Neuronal stem cell (in vitro differentiated cells): ENCODE measurements around the gene HPGD.

ENCODE experiments used
- DNase-seq: peaks from one replicate; pipeline ENCODE4 v3.0.0-alpha.2; 2013; ENCODE audit warnings: low spot score
- H2AFZ ChIP-seq: one replicate; pipeline ENCODE4 v1.6.1; 2013; ENCODE audit warnings: mild to moderate bottlenecking, low read length, inconsistent platforms
- H2AK5ac ChIP-seq: 2 replicates; pipeline ENCODE4 v1.6.1; 2013; ENCODE audit warnings: low read depth, mild to moderate bottlenecking, inconsistent platforms, low read length, moderate library complexity, mixed read lengths
- H2BK120ac ChIP-seq: 2 replicates; pipeline ENCODE4 v1.6.1; 2013; ENCODE audit warnings: low read depth, mild to moderate bottlenecking, inconsistent platforms, low read length, moderate library complexity, mixed read lengths
- H2BK12ac ChIP-seq: one replicate; pipeline ENCODE4 v1.6.1; 2013; ENCODE audit warnings: low read length, inconsistent platforms
- H2BK15ac ChIP-seq: 2 replicates; pipeline ENCODE4 v1.6.1; 2013; ENCODE audit warnings: mild to moderate bottlenecking, low read length, inconsistent platforms, mixed read lengths
- H2BK5ac ChIP-seq: one replicate; pipeline ENCODE4 v1.6.1; 2013; ENCODE audit warnings: inconsistent platforms, mild to moderate bottlenecking, low read length, moderate library complexity
- H3K14ac ChIP-seq: one replicate; pipeline ENCODE4 v1.6.1; 2013; ENCODE audit warnings: low read length, inconsistent platforms
- H3K18ac ChIP-seq: 2 replicates; pipeline ENCODE4 v1.6.1; 2013; ENCODE audit warnings: low read length, inconsistent platforms
- H3K23ac ChIP-seq: 2 replicates; pipeline ENCODE4 v1.6.1; 2013; ENCODE audit warnings: low read depth, mild to moderate bottlenecking, mixed read lengths, low read length, inconsistent platforms; ENCODE audit not compliant: poor library complexity
- H3K27ac ChIP-seq: replicated peaks from 3 replicates; pipeline ENCODE4 v1.5.1; 2013; ENCODE audit warnings: low read length, inconsistent platforms
- H3K27me3 ChIP-seq, 3 experiments: 2 replicates each; pipeline ENCODE4 v1.6.1; 2013; ENCODE audit warnings: low read length in 3 of 3, mild to moderate bottlenecking in 2 of 3, inconsistent platforms in 1 of 3, low read depth in 1 of 3, mixed read lengths in 1 of 3, moderate library complexity in 1 of 3; ENCODE audit not compliant: control insufficient read depth in 3 of 3, insufficient read depth in 3 of 3
- H3K36me3 ChIP-seq, 2 donors: replicated peaks in 1 of 2; 2 replicates each; pipeline ENCODE4 v1.6.1; 2013; ENCODE audit warnings: low read length in 2 of 2; ENCODE audit not compliant: control insufficient read depth in 2 of 2, insufficient read depth in 2 of 2
- H3K4ac ChIP-seq: 2 replicates; pipeline ENCODE4 v1.6.1; 2013; ENCODE audit warnings: inconsistent platforms, mild to moderate bottlenecking, low read length, moderate library complexity
- H3K4me1 ChIP-seq, 2 donors: 1 replicate in 1 of 2; 2 replicates in 1 of 2; pipeline ENCODE4 v1.6.1; 2013; ENCODE audit warnings: low read length in 2 of 2, low read depth in 1 of 2; ENCODE audit not compliant: control insufficient read depth in 2 of 2, insufficient read depth in 1 of 2
- H3K4me2 ChIP-seq: one replicate; pipeline ENCODE4 v1.6.1; 2013; ENCODE audit warnings: mild to moderate bottlenecking, low read length, inconsistent platforms; ENCODE audit not compliant: insufficient read depth, poor library complexity, severe bottlenecking
- H3K4me3 ChIP-seq, 2 donors: 2 replicates each; pipeline ENCODE4 v1.5.1; 2013; ENCODE audit warnings: low read length in 2 of 2, mild to moderate bottlenecking in 2 of 2, inconsistent platforms in 1 of 2, moderate library complexity in 1 of 2
- H3K79me1 ChIP-seq: one replicate; pipeline ENCODE4 v1.6.1; 2013; ENCODE audit warnings: low read depth, mild to moderate bottlenecking, inconsistent platforms, low read length, moderate library complexity
- H3K9ac ChIP-seq: one replicate; pipeline ENCODE4 v1.6.1; 2013; ENCODE audit warnings: mild to moderate bottlenecking, low read depth, low read length, inconsistent platforms; ENCODE audit not compliant: poor library complexity
- H3K9me3 ChIP-seq, 2 donors: replicated peaks in 1 of 2; 2 replicates each; pipeline versions ENCODE3 to v1.6.1; 2013; ENCODE audit warnings: low read length in 2 of 2, mild to moderate bottlenecking in 2 of 2, inconsistent platforms in 1 of 2, low read depth in 1 of 2, mixed read lengths in 1 of 2, moderate library complexity in 1 of 2; ENCODE audit not compliant: control insufficient read depth in 2 of 2, insufficient read depth in 1 of 2
- H4K8ac ChIP-seq: one replicate; pipeline ENCODE4 v1.6.1; 2013; ENCODE audit warnings: low read depth, mild to moderate bottlenecking, inconsistent platforms, low read length, moderate library complexity
- H4K91ac ChIP-seq: one replicate; pipeline ENCODE4 v1.6.1; 2013; ENCODE audit warnings: low read length, low read depth, mild to moderate bottlenecking, inconsistent platforms; ENCODE audit not compliant: poor library complexity
- WGBS, 2 donors: extraction: QIAGEN DNeasy Blood & Tissue Kit; methylation state at CpG; one replicate each; pipeline ENCODE4 v1.1.7; 2013; ENCODE audit warnings: missing lambda C conversion rate in 2 of 2, mixed read lengths in 1 of 2; ENCODE audit not compliant: insufficient read length in 2 of 2, insufficient replicate concordance in 1 of 2; ENCODE audit errors: extremely low coverage in 2 of 2; 5-methylcytosine and 5-hydroxymethylcytosine counted together

The HPGD gene

GRCh38 chr4:174460684-174461083 lies 61.6 kb downstream of the HPGD start:
- Histone ChIP-seq H2AFZ (no peak overlapping the region), H3K23ac (no peak overlapping the region), H3K79me1 (no peaks in the 10 kb centered on the region), H4K8ac (no peak overlapping the region), H3K27me3 (no peaks in the 10 kb centered on the region), H3K4me3 (no peak overlapping the region), H3K18ac (no peak overlapping the region), H3K9ac (no peak overlapping the region), H2BK15ac (no peak overlapping the region), H3K9me3 (no peaks in the 10 kb centered on the region), H3K36me3 (no peaks in the 10 kb centered on the region), H3K27ac (no peak overlapping the region), H2BK120ac (no peak overlapping the region), H2AK5ac (no peak overlapping the region), H4K91ac (no peak overlapping the region), H2BK5ac (no peak overlapping the region), H3K14ac (no peak overlapping the region), H3K4ac (no peak overlapping the region), H2BK12ac (no peak overlapping the region), H3K4me2 (no peak overlapping the region), H3K4me1 (no peaks in the 10 kb centered on the region)
- WGBS, 2 donors: no CpG with 5 or more reads among the region's 1 CpG
- no peak for DNase-seq

DNA sequence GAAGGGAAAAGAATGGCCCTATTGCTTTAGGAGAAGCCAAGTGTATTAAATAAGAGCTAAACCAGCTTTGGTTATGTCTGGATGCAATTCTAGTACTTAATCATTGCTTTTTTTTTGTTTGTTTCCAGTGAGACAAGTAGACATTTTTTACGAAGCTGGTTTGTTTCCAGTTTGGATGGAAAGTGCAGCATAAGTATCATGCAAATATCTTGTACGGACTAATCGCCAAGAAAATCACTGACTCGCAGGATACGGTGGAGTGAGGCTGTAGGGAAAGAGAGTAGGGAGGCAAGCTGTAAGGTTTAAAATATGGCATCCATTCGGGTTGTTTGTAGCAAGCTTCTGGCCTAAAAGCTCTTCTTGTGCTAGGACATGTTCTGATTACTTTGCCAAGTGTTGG lies 64.8 kb downstream of the HPGD start:
- no peak overlapping the region for H3K14ac ChIP-seq
- no CpG with 5 or more reads among the region's 6 CpGs for WGBS, 2 donors
- no peak overlapping the region for H2BK12ac ChIP-seq
- no peaks in the 10 kb centered on the region for H3K9me3 ChIP-seq
- no peak overlapping the region for H2BK120ac ChIP-seq
- H3K23ac ChIP-seq: no peak overlapping the region
- H3K4me2 ChIP-seq: no peak overlapping the region
- H3K9ac ChIP-seq: no peak overlapping the region
- no peak overlapping the region for H3K27ac ChIP-seq
- H3K4ac ChIP-seq: no peak overlapping the region
- H3K79me1 ChIP-seq: no peaks in the 10 kb centered on the region
- no peaks in the 10 kb centered on the region for H3K36me3 ChIP-seq
- H2AFZ ChIP-seq: no peak overlapping the region
- H2BK15ac ChIP-seq: no peak overlapping the region
- DNase-seq: no peak
- no peak overlapping the region for H4K91ac ChIP-seq
- no peaks in the 10 kb centered on the region for H3K4me1 ChIP-seq
- no peak overlapping the region for H3K4me3 ChIP-seq
- no peaks in the 10 kb centered on the region for H3K27me3 ChIP-seq
- no peak overlapping the region for H4K8ac ChIP-seq
- no peak overlapping the region for H2AK5ac ChIP-seq
- H3K18ac ChIP-seq: no peak overlapping the region
- H2BK5ac ChIP-seq: no peak overlapping the region

- Histone ChIP-seq H2AFZ (no peak overlapping the region), H3K4me1 (no peaks in the 10 kb centered on the region), H3K27me3 (no peaks in the 10 kb centered on the region), H2BK5ac (no peak overlapping the region), H4K8ac (no peak overlapping the region), H2BK120ac (no peak overlapping the region), H3K18ac (no peak overlapping the region), H2AK5ac (no peak overlapping the region), H3K79me1 (no peaks in the 10 kb centered on the region), H3K9ac (no peak overlapping the region), H3K14ac (no peak overlapping the region), H2BK15ac (no peak overlapping the region), H3K23ac (no peak overlapping the region), H3K9me3 (no peaks in the 10 kb centered on the region), H3K4me3 (no peak overlapping the region), H2BK12ac (no peak overlapping the region), H3K27ac (no peak overlapping the region), H3K4me2 (no peak overlapping the region), H3K36me3 (no peaks in the 10 kb centered on the region), H3K4ac (no peak overlapping the region), H4K91ac (no peak overlapping the region)
- DNase-seq: no peak
- WGBS, 2 donors: no CpG with 5 or more reads among the region's 6 CpGs
Measured at GRCh38 chr4:174454815-174455473, 67.3 kb downstream of the HPGD start.

DNA sequence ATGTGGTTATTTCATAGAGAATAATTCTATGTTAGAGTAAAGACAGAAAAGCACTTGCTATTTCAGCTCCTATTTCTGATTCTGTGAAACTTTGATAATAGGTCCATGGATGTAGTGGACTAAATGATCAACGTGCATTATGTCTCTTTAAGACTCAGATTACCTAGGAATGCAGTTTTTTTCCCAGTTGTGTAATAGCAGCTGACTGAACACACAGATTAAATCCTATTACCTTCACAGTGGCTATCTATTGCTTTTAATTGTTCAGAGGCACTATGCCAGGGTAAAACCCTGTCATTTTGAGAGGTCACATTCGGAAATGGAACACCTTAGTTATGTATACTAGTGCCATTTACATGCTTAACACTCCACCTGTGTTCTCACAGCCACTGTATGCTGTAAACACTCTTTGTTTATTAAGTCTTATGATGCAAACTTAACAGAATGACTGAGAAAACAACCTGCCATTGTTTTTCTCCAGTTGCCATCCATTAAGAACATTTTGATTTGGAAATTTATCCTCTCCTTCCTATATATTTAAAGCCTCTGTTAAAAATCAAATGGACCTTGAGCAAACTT lies 70.5 kb downstream of the HPGD start:
- H2BK5ac ChIP-seq: no peak overlapping the region
- no peak overlapping the region for H4K8ac ChIP-seq
- no peak overlapping the region for H2AK5ac ChIP-seq
- no peak overlapping the region for H3K14ac ChIP-seq
- H2BK12ac ChIP-seq: no peak overlapping the region
- no peak overlapping the region for H3K23ac ChIP-seq
- WGBS, 2 donors: no CpG with 5 or more reads among the region's 2 CpGs
- no peak overlapping the region for H3K18ac ChIP-seq
- no peaks in the 10 kb centered on the region for H3K36me3 ChIP-seq
- DNase-seq: no peak
- no peak overlapping the region for H2BK120ac ChIP-seq
- no peak overlapping the region for H3K4me3 ChIP-seq
- H3K9me3 ChIP-seq: no peaks in the 10 kb centered on the region
- H3K4me1 ChIP-seq: no peaks in the 10 kb centered on the region
- no peak overlapping the region for H4K91ac ChIP-seq
- no peak overlapping the region for H2AFZ ChIP-seq
- no peak overlapping the region for H3K4me2 ChIP-seq
- H3K9ac ChIP-seq: no peak overlapping the region
- H3K4ac ChIP-seq: no peak overlapping the region
- no peaks in the 10 kb centered on the region for H3K79me1 ChIP-seq
- H3K27ac ChIP-seq: no peak overlapping the region
- no peaks in the 10 kb centered on the region for H3K27me3 ChIP-seq
- no peak overlapping the region for H2BK15ac ChIP-seq
